ENCODE data around the gene RNU7-1.

GRCh38 chr12:6937481-6938352 is 5.9 kb upstream of the RNU7-1 start:
- TF ChIP-seq POLR2A (IDR thresholded peaks at IDR 0.05), result peak; percentile 90
- TF ChIP-seq CTCF (IDR thresholded peaks at IDR 0.05), result peak; percentile 82 to 99 (median 96)
- peak; percentile 85 to 98 (median 97) for TF ChIP-seq POLR2AphosphoS5 (IDR thresholded peaks at IDR 0.05)
- TF ChIP-seq EP300 (IDR thresholded peaks at IDR 0.05; ENCODE audit: low read depth), result no peak

Measured in transverse colon (tissue), 4 donors.